Measurements from ENCODE around the gene STARD8.

STARD8 gene

DNA sequence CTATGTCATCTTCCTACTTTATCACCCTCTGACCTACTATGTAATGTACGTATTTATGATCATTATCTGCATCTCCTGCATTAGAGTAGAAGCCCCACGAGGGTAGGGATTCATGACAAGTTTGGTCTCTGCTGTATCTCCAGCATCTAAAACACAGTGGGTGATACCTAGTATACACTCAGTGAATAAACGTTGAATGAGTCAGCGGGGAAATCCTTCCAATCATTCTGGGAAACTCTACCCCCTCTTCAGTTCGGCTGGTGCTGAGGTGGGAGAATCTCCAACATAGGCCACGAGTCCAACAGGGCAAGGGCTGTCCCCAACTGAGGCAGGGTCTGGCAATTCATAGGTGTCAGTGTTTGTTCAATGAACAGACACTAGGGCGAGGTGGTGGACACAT, 106.9 kb downstream of the STARD8 start:
- no peak for DNase-seq

DNA sequence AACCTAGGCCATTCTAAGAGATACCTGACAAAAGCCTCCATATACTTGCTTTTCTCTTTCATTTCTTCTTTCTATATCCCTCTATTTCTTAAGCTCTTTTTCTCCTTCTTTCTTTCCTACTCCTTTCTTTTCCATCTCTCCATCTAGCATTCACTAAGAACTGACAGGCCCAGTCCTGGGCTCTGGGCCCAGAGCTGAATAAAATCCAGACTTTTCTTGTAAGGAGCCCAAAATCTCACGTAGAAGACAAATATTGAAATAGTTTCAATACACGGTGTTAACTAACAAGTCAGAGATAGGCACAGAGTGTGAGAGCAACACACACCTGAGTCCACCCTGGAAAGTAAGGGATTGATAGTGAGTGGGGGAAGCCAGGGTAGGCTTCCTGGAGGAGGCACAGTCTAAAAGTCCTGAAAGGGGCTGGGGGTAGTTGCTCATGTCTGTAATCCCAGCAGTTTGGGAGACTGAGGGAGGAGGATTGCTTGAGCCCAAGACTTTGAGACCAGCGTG, 108.2 kb downstream of the STARD8 start:
- no peak for DNase-seq

DNA sequence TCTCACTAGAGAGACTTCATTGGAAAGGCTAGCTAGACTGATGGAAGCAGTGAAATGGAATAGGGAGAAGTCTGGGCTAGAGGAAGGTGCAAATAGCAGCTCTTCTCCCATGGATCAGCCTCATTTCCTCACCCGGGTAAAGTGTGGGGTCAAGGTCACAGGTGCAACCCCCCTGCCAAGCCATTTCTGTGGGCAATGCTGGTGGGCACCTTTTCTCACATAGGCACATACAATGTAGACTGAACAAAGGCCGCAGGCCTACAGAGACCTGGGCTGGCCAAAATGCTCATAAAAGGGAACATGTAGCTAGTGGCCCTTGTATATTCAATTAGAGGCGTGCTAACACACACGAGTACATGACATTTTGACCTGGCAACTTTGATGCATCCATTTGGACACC, 109.9 kb downstream of the STARD8 start:
- no peak for DNase-seq

DNA sequence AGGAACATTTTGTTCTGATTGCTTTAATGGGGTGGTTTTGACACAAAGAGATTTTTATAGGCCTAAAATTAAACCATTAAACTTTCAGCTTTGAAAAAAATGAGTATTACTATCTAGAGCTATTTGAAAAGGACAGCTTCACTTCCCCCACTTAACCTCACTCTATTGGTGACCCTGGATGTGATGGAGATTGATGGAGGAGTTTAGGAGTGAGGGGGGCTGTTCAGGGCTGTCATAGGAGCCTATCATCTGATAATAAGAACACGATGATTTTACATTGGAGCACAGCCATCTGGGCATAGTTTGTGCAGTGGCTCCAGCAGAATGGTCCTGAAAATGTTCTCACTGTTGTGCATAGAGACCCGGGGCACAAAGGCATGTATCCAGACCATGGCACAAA, 110.3 kb downstream of the STARD8 start:
- DNase-seq, result no peak

DNA sequence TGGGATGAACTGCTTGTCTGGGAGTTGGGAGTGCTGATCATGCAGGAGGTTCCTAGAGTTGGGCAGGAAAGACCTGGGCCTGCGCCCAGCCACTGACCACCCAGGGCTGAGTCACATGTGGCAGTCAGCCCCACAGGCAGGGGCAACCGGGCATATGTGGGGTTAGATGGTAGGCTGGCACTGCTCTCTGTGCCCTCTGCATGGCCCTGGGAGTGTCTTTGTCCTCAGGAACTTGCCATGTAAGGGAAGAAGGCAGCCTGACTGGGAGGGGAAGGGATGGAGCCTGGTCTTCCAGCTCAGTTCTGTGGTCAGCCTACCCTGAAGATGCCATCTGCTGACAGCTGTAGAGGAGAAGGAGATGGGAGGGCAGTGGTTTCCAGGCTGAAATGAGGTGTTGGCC, 111.2 kb downstream of the STARD8 start:
- DNase-seq, result no peak

DNA sequence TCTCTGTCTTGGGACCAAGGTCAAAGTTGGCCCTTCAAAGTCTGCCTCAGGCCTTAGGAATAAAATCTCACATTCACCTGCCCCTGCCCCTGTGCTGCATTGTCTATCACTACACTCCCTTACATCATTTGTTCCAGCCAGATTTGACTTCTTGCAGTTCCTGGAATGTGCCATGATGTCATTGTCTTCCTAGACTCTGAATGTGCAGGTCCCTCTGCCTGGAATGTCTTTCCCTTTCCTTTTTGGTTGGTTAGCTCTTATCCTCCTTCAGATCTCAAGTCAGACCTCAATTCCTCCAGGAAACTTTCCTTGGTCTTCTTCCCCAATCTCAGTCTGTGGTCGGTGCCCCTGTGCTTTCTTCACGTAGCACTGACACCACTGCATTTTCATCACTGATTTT, 113.6 kb downstream of the STARD8 start:
- no peak for DNase-seq

DNA sequence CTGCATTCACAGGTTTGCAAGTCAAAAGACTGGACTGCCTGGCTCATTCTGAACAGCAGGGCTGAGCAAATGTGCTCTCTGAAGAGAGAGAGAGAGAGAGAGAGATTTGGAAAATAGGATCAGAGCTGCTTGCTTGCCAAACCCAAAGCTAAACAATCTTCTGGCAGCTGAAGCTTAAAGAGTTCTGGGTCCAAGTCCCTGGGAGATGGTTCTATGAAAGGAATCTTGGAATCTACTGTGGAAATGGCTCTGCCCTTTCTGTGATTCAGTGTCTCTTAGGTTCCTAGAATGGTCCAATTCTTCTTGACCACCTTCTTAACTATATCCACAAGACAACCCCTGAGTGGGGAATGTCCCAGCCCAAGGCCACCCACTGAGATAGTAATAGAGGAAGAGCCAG, 115.3 kb downstream of the STARD8 start:
- no peak for DNase-seq

DNA sequence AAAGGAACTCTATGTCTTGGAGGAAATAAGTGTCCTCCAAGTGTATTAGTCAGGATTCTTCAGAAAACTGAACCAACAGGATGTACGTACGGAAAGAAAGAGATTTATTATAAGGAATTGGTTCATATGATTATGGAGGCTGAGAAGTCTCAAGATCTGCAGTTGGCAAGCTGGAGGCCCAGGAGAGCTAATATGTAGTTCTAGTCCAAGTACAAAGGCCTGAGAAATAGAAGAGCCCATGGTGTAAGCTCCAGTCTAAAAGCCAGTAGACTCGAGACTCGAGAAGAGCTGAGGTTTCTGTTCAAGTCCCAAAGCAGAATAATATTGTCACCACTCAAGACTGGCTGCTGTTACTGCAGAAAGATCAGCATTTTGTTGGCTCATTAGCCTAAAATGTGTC, 116.0 kb downstream of the STARD8 start:
- no peak for DNase-seq
